GM12878 (cell line): Measurements from ENCODE around the gene TDRD9. TPM values are rescaled to one million over a fixed set of nuclear protein-coding genes. Genes with fewer than 3 reads are reported as not detected.

Source experiments
- ATAC-seq: fragments of 200-7000 bp; cut with Tn5 transposase; 3 replicates; pipeline ENCODE4 v1.9.1; 2020; ENCODE audit warnings: mild to moderate bottlenecking, moderate library complexity
- BruUV-seq: library from RNA; stranded (reverse); fragments of 400-500 nt; replicated peaks from 2 replicates; lab custom pipeline; 2021; lab: Mats Ljungman, UMichigan
- CTCF ChIA-PET: fragments of 300-600 bp; sonication (Branson Sonifier 250); formaldehyde crosslinking; extraction: SDS; loops from one replicate; lab custom pipeline; 2021; ENCODE audit warnings: inconsistent platforms; lab: Yijun Ruan, JAX
- POLR2A ChIA-PET: fragments of 350-600 bp; formaldehyde crosslinking; extraction: SDS; loops from one replicate; lab custom pipeline; 2021; ENCODE audit warnings: inconsistent platforms; lab: Charles Lee
- RAD21 ChIA-PET: fragments of 300-600 bp; sonication (Branson Sonifier 250); formaldehyde crosslinking; loops from one replicate; lab custom pipeline; 2023; ENCODE audit warnings: antibody characterized with exemption; ENCODE audit not compliant: unreplicated experiment; lab: Charles Lee
- SMC1A ChIA-PET: fragments of 300-600 bp; sonication (Branson Sonifier 250); formaldehyde crosslinking; loops from one replicate; lab custom pipeline; 2023; ENCODE audit not compliant: unreplicated experiment, uncharacterized antibody; lab: Charles Lee
- DNase-seq: peaks from one replicate; pipeline ENCODE4 v3.0.0-alpha.2; 2011; ENCODE audit warnings: low read depth, low spot score
- FAIRE-seq: peaks from 3 replicates; lab custom pipeline; 2011; peaks lifted over from hg19 to GRCh38; lab: Jason Lieb, UNC
- H2AFZ ChIP-seq: 2 replicates; pipeline ENCODE4 v1.6.0; 2011; ENCODE audit warnings: low read depth, low read length, control low read depth; ENCODE audit not compliant: control insufficient read depth
- H3K27ac ChIP-seq: 2 replicates; pipeline ENCODE4 v1.5.1; 2011; ENCODE audit warnings: control low read depth; ENCODE audit not compliant: control insufficient read depth, insufficient read depth
- H3K27me3 ChIP-seq, 2 experiments: replicated peaks in 1 of 2; 2 replicates each; pipeline versions ENCODE4 v1.6.0 to v1.6.1; 2011; ENCODE audit warnings: low read length in 1 of 2; ENCODE audit not compliant: control insufficient read depth in 2 of 2, insufficient read depth in 2 of 2
- H3K36me3 ChIP-seq, 2 experiments: 2 replicates each; pipeline ENCODE4 v1.5.1; 2011; ENCODE audit warnings: low read length in 1 of 2; ENCODE audit not compliant: control insufficient read depth in 2 of 2, insufficient read depth in 2 of 2
- H3K4me1 ChIP-seq: 2 replicates; pipeline ENCODE4 v1.6.1; 2011; ENCODE audit warnings: mild to moderate bottlenecking, low read length, moderate library complexity, mixed read lengths; ENCODE audit not compliant: control insufficient read depth, insufficient read depth
- H3K4me2 ChIP-seq: 2 replicates; pipeline ENCODE4 v1.6.0; 2011; ENCODE audit warnings: control low read depth; ENCODE audit not compliant: control insufficient read depth, insufficient read depth
- H3K4me3 ChIP-seq: fragments of 200-600 bp; sonication (generic); 2 replicates; pipeline ENCODE4 v1.5.1; 2016
- H3K79me2 ChIP-seq: 2 replicates; pipeline ENCODE4 v1.6.0; 2011; ENCODE audit warnings: low read length; ENCODE audit not compliant: control insufficient read depth, insufficient read depth
- H3K9ac ChIP-seq: 2 replicates; pipeline ENCODE4 v1.8.0; 2011; ENCODE audit warnings: low read length, control low read depth, mixed read lengths; ENCODE audit not compliant: control insufficient read depth, insufficient read depth
- H3K9me3 ChIP-seq: replicated peaks from 3 replicates; pipeline ENCODE4 v1.5.1; 2011; ENCODE audit warnings: mild to moderate bottlenecking, low read length; ENCODE audit not compliant: control insufficient read depth, insufficient read depth
- H4K20me1 ChIP-seq: 2 replicates; pipeline ENCODE4 v1.6.0; 2011; ENCODE audit not compliant: control insufficient read depth, insufficient read depth
- ASH2L ChIP-seq: fragments of 300-600, 200-600 bp; sonication (generic); IDR thresholded peaks from 2 replicates; pipeline ENCODE4 v1.6.1; 2017; ENCODE audit warnings: low read depth, mild to moderate bottlenecking, borderline replicate concordance
- BCL3 ChIP-seq: IDR thresholded peaks from 2 replicates; pipeline ENCODE4 v1.6.1; 2011; ENCODE audit warnings: borderline replicate concordance, low read depth, mild to moderate bottlenecking, moderate library complexity, low read length; ENCODE audit not compliant: insufficient read depth, poor library complexity, severe bottlenecking
- BRCA1 ChIP-seq: IDR thresholded peaks from 2 replicates; pipeline ENCODE4 v1.6.1; 2011; ENCODE audit warnings: low read depth, low read length, improper control_type of control experiment
- E2F4 ChIP-seq: IDR thresholded peaks from 2 replicates; pipeline ENCODE4 v1.6.1; 2012; ENCODE audit warnings: low read depth, low read length, improper control_type of control experiment
- GATAD2B ChIP-seq: fragments of 450-650 bp; conservative IDR thresholded peaks from 2 replicates; pipeline ENCODE4 v1.6.1; 2017; ENCODE audit warnings: low read depth, mild to moderate bottlenecking, moderate library complexity
- HDAC6 ChIP-seq: fragments of 200-600 bp; sonication (generic); IDR thresholded peaks from one replicate; pipeline ENCODE4 v1.8.0; 2017; ENCODE audit warnings: antibody characterized with exemption; ENCODE audit not compliant: unreplicated experiment
- KAT2A ChIP-seq: conservative IDR thresholded peaks from 2 replicates; pipeline ENCODE4 v1.6.1; 2011; ENCODE audit warnings: low read depth, low read length; ENCODE audit not compliant: control insufficient read depth
- MEF2A ChIP-seq: IDR thresholded peaks from 2 replicates; pipeline ENCODE4 v1.6.1; 2011; ENCODE audit warnings: low read depth, mild to moderate bottlenecking, low read length, moderate library complexity; ENCODE audit not compliant: insufficient read depth
- NFYB ChIP-seq: IDR thresholded peaks from 2 replicates; pipeline ENCODE4 v1.6.1; 2011; ENCODE audit warnings: low read depth, mild to moderate bottlenecking, low read length, improper control_type of control experiment, moderate library complexity; ENCODE audit not compliant: insufficient read depth
- PAX8 ChIP-seq: fragments of 450-650 bp; IDR thresholded peaks from 2 replicates; pipeline ENCODE4 v1.6.1; 2017; ENCODE audit warnings: mild to moderate bottlenecking, moderate library complexity
- POU2F2 ChIP-seq: IDR thresholded peaks from 3 replicates; pipeline ENCODE4 v1.6.1; 2011; ENCODE audit warnings: low read depth, mild to moderate bottlenecking, low read length, borderline replicate concordance
- RAD21 ChIP-seq: IDR thresholded peaks from 2 replicates; pipeline ENCODE4 v1.6.1; 2011; ENCODE audit warnings: mild to moderate bottlenecking, low read depth, low read length, moderate library complexity; ENCODE audit not compliant: insufficient read depth
- RAD51 ChIP-seq: fragments of 450-650 bp; IDR thresholded peaks from 2 replicates; pipeline ENCODE4 v1.6.1; 2016; ENCODE audit warnings: moderate library complexity, mild to moderate bottlenecking, inconsistent platforms
- RELA ChIP-seq: fragments of 450-650 bp; IDR thresholded peaks from 2 replicates; pipeline ENCODE4 v1.8.0; 2014; ENCODE audit warnings: borderline replicate concordance; ENCODE audit not compliant: partially characterized antibody
- SRF ChIP-seq, 2 experiments: IDR thresholded peaks; 2 replicates each; pipeline ENCODE4 v1.6.1; 2011; ENCODE audit warnings: low read depth in 2 of 2, low read length in 2 of 2, mild to moderate bottlenecking in 1 of 2, moderate library complexity in 1 of 2
- ZNF24 ChIP-seq: fragments of 450-650 bp; IDR thresholded peaks from 2 replicates; pipeline ENCODE4 v1.6.1; 2017; ENCODE audit warnings: antibody characterized with exemption, mild to moderate bottlenecking
- WGBS: methylation state at CpG from one replicate; pipeline ENCODE4 v1.1.6; 2016; ENCODE audit warnings: low lambda C conversion rate; ENCODE audit not compliant: insufficient replicate concordance, insufficient coverage; ENCODE audit errors: missing lambda C conversion rate; 5-methylcytosine and 5-hydroxymethylcytosine counted together
- in situ Hi-C: fragments of 300-500 bp; cut with MboI; formaldehyde crosslinking; loops from 9 replicates; pipeline ENCODE4 v1.14.3; 2018; ENCODE audit warnings: mixed read lengths
- intact Hi-C: fragments of 100-400 bp; cut with micrococcal nuclease; formaldehyde crosslinking; loops from one replicate; pipeline ENCODE4 v1.14.2; 2022; ENCODE audit not compliant: unreplicated experiment
- polyA plus RNA-seq, 11 experiments: library from polyadenylated mRNA; depleted of rRNA in 4 of 11; unstranded in 6 of 11; stranded (reverse) in 5 of 11; fragments of >200 nt; fragmentation: Nextera tagmentation in 4 of 11; fragmentation: Illumina TruSeq in 1 of 11; extraction: Ambion mirVana in 4 of 11; extraction: Trizol in 1 of 11; gene quantifications; 1 replicate in 1 of 11; 2 replicates in 10 of 11; pipeline versions ENCODE4 v1.2.1 to v1.2.3, GENCODE V29; 2011 to 2016; ENCODE audit warnings: inconsistent platforms in 2 of 11, missing spikeins in 2 of 11, low read depth in 1 of 11
- total RNA-seq, 4 experiments: library from RNA; depleted of rRNA in 3 of 4; stranded (reverse); fragments of >200 nt in 3 of 4; fragmentation: Illumina TruSeq in 1 of 4; extraction: Trizol in 1 of 4; gene quantifications; 2 replicates each; pipeline versions ENCODE4 v1.2.1 to v1.2.3, GENCODE V29; 2013 to 2021

Gene TDRD9
- total and polyA plus RNA-seq, 10 of the 15 experiments (the other 5 are each of a cell fraction or from before 2014, with no cell fraction given) = 0.12 TPM; not detected in 9

- no peak for ATAC-seq
- intact Hi-C loops = no loop called here
- TF ChIP-seq NFYB (no peak), KAT2A (no peak), MEF2A (no peak), PAX8 (no peak), HDAC6 (no peak)
Observed at GRCh38 chr14:104019806-104020205, 91.5 kb downstream of the TDRD9 start.

GRCh38 chr14:104020471-104020870 lies 92.2 kb downstream of the TDRD9 start:
- CTCF ChIA-PET = interaction anchor here (0.6 to 1.0 kb wide), 2 partner anchors 55 to 74 kb away, joined by 3 to 4 read pairs; no protein-coding TSS in a partner anchor
- no peak for FAIRE-seq
- POLR2A ChIA-PET = no interaction called here
- Histone ChIP-seq H3K9ac (no peak overlapping the region), H2AFZ (no peak overlapping the region), H3K79me2 (no peaks in the 10 kb centered on the region), H4K20me1 (no peaks in the 10 kb centered on the region), H3K27me3 (no peaks in the 10 kb centered on the region), H3K27ac (no peak overlapping the region), H3K4me1 (no peaks in the 10 kb centered on the region), H3K4me3 (no peak overlapping the region), H3K9me3 (no peaks in the 10 kb centered on the region), H3K4me2 (no peak overlapping the region), H3K36me3 (no peaks in the 10 kb centered on the region)
- DNase-seq = no peak
- intact Hi-C loops = no loop called here
- SMC1A ChIA-PET = no interaction called here
- no TSS peak for BruUV-seq
- RAD21 ChIA-PET = no interaction called here
- WGBS = 60% methylated on average over 9 of the region's 9 CpGs
- in situ Hi-C loops = no loop called here
- ATAC-seq = no peak
- TF ChIP-seq ASH2L = no peak
- TF ChIP-seq E2F4 = no peak
- no peak for TF ChIP-seq RAD51
- no peak for TF ChIP-seq POU2F2
- no peak for TF ChIP-seq SRF (IDR thresholded peaks at IDR 0.05; ENCODE audit: low read depth in 2 of 2, low read length in 2 of 2)
- no peak for TF ChIP-seq PAX8
- no peak for TF ChIP-seq RAD21
- TF ChIP-seq BCL3 = no peak
- no peak for TF ChIP-seq ZNF24
- no peak for TF ChIP-seq BRCA1
- TF ChIP-seq GATAD2B = no peak
- no peak for TF ChIP-seq RELA

More at GRCh38 chr14:104019806-104020205, 91.5 kb downstream of the TDRD9 start:
- in situ Hi-C loops = no loop called here
- Histone ChIP-seq H4K20me1 (no peaks in the 10 kb centered on the region), H3K9ac (no peak overlapping the region), H3K27ac (no peak overlapping the region), H3K79me2 (no peaks in the 10 kb centered on the region), H3K4me3 (no peak overlapping the region), H3K36me3 (no peaks in the 10 kb centered on the region), H3K4me2 (no peak overlapping the region), H3K9me3 (no peaks in the 10 kb centered on the region), H3K4me1 (no peaks in the 10 kb centered on the region), H3K27me3 (no peaks in the 10 kb centered on the region), H2AFZ (no peak overlapping the region)
- CTCF ChIA-PET = interaction anchor here (0.6 to 1.0 kb wide), 2 partner anchors 56 to 75 kb away, joined by 3 to 4 read pairs; no protein-coding TSS in a partner anchor
- DNase-seq (no peak), FAIRE-seq (no peak)
- 48% methylated on average over 7 of the region's 7 CpGs for WGBS
- SMC1A ChIA-PET = no interaction called here
- BruUV-seq = no TSS peak
- RAD21 ChIA-PET = no interaction called here
- POLR2A ChIA-PET = no interaction called here
